SK-N-MC (cell line): ENCODE results near the gene TRMU.

ENCODE experiments used
- EZH2 ChIP-seq: fragments of 200-600 bp; sonication (generic); IDR thresholded peaks from one replicate; pipeline ENCODE4 v1.6.1; 2017; ENCODE audit warnings: antibody characterized with exemption
- POLR2AphosphoS5 ChIP-seq: IDR thresholded peaks from 2 replicates; pipeline ENCODE4 v1.6.1; 2012; ENCODE audit warnings: mild to moderate bottlenecking, low read depth, low read length, borderline replicate concordance

- TF ChIP-seq EZH2, result no peak
- TF ChIP-seq POLR2AphosphoS5, result no peak
Measured at GRCh38 chr22:46366327-46366731, 30.8 kb downstream of the TRMU start.
